Measurements from ENCODE around the gene ARL6IP5. TPM values are rescaled to one million over a fixed set of nuclear protein-coding genes. Genes with fewer than 3 reads are reported as not detected.

The ARL6IP5 gene, protein sequence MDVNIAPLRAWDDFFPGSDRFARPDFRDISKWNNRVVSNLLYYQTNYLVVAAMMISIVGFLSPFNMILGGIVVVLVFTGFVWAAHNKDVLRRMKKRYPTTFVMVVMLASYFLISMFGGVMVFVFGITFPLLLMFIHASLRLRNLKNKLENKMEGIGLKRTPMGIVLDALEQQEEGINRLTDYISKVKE
- total RNA-seq (2022; extraction: Qiagen RNA extraction) = 76.7 to 98.6 TPM (median 80.9 TPM) in 5 replicates

DNA sequence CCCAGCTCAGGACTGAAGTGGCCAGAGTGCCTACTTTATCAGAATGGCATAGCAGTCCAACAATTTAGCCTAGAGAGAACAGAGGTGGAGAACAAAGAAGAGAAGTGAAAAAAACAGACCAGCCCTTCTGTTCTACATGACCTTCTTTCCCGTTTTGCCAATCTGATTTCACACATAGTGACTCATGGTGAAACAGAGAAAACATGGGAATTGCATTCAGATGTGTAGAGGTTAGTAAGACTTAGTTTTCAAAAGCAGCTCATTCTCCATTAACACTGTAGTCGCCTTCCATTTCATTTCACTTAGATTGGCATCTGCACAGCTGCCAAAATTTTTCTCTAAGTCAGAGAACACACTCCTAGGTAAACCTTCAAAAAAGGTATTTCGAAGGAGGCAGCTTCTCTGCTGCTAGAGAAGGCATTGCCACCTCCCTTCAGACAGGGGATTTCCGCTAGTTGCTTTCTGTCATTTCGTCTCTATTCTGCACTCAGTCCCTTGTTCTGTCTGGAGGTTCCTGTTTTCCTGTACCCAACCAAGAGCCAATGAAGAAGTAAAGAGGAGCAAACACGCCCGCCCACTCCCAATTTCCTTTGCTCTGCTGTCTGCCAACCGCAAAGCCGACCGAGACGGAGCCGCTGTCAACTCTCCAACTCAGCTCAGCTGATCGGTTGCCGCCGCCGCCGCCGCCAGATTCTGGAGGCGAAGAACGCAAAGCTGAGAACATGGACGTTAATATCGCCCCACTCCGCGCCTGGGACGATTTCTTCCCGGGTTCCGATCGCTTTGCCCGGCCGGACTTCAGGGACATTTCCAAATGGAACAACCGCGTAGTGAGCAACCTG, at the start of gene ARL6IP5:
TSS of gene ARL6IP5 (plus strand) at position 612 of the 842 bp plus-strand sequence. CDS start at position 723, 111 bp downstream.

DNA sequence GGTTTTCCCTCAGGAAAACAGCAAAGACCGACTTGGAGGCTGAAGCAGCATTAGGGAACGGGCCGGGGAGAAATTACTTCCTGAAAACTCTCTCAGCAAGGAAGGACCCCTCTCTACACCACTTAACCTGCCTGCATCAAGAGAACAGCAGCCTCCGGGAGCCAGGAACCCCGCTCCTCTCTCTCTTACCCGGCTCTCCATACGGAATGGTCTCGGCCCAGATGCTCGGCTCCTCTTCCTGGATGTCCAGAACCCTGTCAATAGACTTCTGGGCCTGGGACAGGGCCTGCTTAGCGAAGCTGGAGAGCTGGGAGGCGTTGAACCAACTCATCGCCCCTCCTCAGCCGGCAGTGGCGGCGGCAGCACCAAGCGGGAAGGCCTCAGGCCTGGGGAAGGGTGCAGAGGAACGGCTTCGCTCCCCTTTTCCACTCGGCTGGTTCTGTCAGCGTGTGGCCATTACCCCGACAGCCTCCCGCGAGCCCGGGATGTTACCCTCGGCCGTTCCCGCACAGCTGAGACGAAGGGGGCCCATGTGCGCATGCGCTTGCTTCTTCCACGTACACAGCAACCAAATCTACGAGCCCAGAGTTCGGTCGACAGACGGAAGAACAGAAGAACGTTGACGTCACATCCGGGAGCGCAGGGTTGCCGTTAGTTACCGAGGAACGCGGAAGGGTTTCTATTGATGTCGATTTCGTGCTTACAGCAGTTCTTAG, 32.8 kb upstream of the ARL6IP5 start, which contains the start of gene TMF1:
TSS of gene TMF1 (minus strand) at position 578 of the 716 bp plus-strand sequence. CDS start at position 331, 247 bp downstream.

DNA sequence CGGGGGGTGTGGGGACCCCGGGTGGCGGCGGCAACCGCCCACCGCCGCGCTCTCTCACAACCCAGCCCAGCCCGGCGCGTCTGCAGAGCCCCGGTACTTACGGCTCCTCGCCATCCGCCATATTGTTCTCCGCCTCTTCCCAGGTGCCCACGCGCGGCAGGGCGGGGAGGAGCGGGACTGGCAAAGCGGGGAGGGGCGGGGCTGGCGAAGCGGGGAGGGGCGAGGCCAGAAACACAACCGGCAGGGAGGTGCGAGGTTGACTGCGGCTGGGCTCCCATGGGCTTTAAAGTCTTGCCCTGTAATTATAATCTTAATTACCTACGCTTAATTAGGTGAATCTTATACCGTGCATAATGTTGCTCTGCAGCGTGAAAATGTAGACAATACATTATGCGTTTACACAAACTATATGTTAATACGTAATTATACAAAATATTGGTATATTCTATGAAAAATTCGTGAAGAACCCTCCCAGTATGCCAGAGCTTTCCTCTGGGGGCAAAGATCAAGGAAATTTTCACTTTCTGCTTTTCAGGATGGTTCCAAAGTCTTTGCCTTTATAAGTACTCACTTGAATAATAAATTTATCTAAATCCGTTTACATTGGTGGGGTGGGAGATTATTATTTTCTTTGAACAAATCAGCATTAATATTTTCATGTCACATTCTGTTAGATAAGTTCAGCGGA, 4.4 kb upstream of the ARL6IP5 start, which contains the start of gene UBA3:
TSS of gene UBA3 (minus strand) at position 133 of the 688 bp plus-strand sequence. CDS start at position 121, 12 bp downstream.

DNA sequence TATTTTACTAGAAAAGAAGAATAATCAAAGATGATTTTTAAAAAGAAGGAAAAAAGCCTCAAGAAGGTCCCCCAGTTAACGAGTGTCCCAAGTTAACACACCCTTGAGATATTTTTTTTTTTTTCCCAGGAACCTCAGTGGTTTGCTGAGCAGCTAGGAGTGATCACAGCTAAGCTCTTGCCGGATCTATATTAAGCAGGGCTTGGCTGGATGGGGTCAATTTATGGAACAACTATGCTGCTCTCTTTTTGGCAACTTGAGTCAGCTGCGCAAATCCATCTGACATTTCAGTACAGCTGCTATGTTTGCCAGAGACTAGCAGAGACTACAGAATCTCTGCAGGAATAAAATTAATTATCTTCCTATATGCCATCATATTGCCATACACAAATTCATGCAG, 37.7 kb downstream of the ARL6IP5 start, which contains the start of gene LMOD3:
TSS of gene LMOD3 (minus strand) at position 193 of the 400 bp plus-strand sequence. CDS start 209 bp downstream, outside the sequence.

Other genes starting within 250 kb of the ARL6IP5 start
- not detected in 5 replicates for gene TAFA4, start 152.4 kb upstream of the ARL6IP5 start, total RNA-seq (2022; extraction: Qiagen RNA extraction)
- 8.5 to 12.4 TPM (median 10.6 TPM) in 5 replicates for gene EOGT, start 71.3 kb upstream of the ARL6IP5 start, total RNA-seq (2022; extraction: Qiagen RNA extraction)
- gene TMF1, start 32.6 kb upstream of the ARL6IP5 start, total RNA-seq (2022; extraction: Qiagen RNA extraction) = 11.3 to 17.4 TPM (median 14.9 TPM) in 5 replicates
- gene UBA3, start 4.6 kb upstream of the ARL6IP5 start, total RNA-seq (2022; extraction: Qiagen RNA extraction) = 21.0 to 28.7 TPM (median 24.6 TPM) in 5 replicates
- gene LMOD3, start 37.7 kb downstream of the ARL6IP5 start, total RNA-seq (2022; extraction: Qiagen RNA extraction) = not detected in 5 replicates